Keratinocyte (primary cell): ENCODE results near the gene LHX5. TPM values are rescaled to one million over a fixed set of nuclear protein-coding genes. Genes with fewer than 3 reads are reported as not detected.

ENCODE experiments used
- DNase-seq: peaks from one replicate; pipeline ENCODE4 v3.0.0-alpha.2; 2011; ENCODE audit warnings: low read depth, missing footprints, low spot score
- FAIRE-seq: peaks from 2 replicates; lab custom pipeline; 2011; peaks lifted over from hg19 to GRCh38; lab: Jason Lieb, UNC
- H2AFZ ChIP-seq: 2 replicates; pipeline ENCODE4 v1.6.0; 2012; ENCODE audit warnings: low read length, control low read depth, inconsistent platforms; ENCODE audit not compliant: control insufficient read depth
- H3K27ac ChIP-seq: 2 replicates; pipeline ENCODE4 v1.5.1; 2011; ENCODE audit warnings: low read length; ENCODE audit not compliant: control insufficient read depth, insufficient read depth
- H3K27me3 ChIP-seq: 3 replicates; pipeline ENCODE4 v1.6.0; 2011; ENCODE audit warnings: low read length; ENCODE audit not compliant: control insufficient read depth, insufficient read depth; ENCODE audit errors: extremely low read depth
- H3K36me3 ChIP-seq, 2 experiments: 2 replicates in 1 of 2; 3 replicates in 1 of 2; pipeline ENCODE4 v1.5.1; 2011; ENCODE audit warnings: low read length in 2 of 2, mild to moderate bottlenecking in 1 of 2; ENCODE audit not compliant: control insufficient read depth in 2 of 2, insufficient read depth in 2 of 2; ENCODE audit errors: extremely low read depth in 1 of 2
- H3K4me1 ChIP-seq: 3 replicates; pipeline ENCODE4 v1.5.1; 2011; ENCODE audit warnings: low read length; ENCODE audit not compliant: control insufficient read depth, insufficient read depth; ENCODE audit errors: extremely low read depth
- H3K4me2 ChIP-seq: 3 replicates; pipeline ENCODE4 v1.6.0; 2011; ENCODE audit warnings: low read depth, low read length; ENCODE audit not compliant: control insufficient read depth, insufficient read depth; ENCODE audit errors: extremely low read depth
- H3K4me3 ChIP-seq, 3 experiments: fragments of 200-600 bp in 1 of 3; sonication (generic) in 1 of 3; 2 replicates in 2 of 3; 3 replicates in 1 of 3; pipeline ENCODE4 v1.5.1; 2011 to 2016; ENCODE audit warnings: low read length in 3 of 3, mild to moderate bottlenecking in 3 of 3, control low read depth in 2 of 3, inconsistent platforms in 1 of 3, low read depth in 1 of 3, mixed read lengths in 1 of 3, mixed run types in 1 of 3, moderate library complexity in 1 of 3; ENCODE audit not compliant: control insufficient read depth in 2 of 3, insufficient read depth in 2 of 3; ENCODE audit errors: extremely low read depth in 1 of 3
- H3K79me2 ChIP-seq: 2 replicates; pipeline ENCODE4 v1.6.0; 2012; ENCODE audit warnings: low read length; ENCODE audit not compliant: control insufficient read depth, insufficient read depth
- H3K9ac ChIP-seq: 3 replicates; pipeline ENCODE4 v1.6.0; 2011; ENCODE audit warnings: low read length; ENCODE audit not compliant: control insufficient read depth, insufficient read depth; ENCODE audit errors: extremely low read depth
- H3K9me1 ChIP-seq: 3 replicates; pipeline ENCODE4 v1.6.0; 2011; ENCODE audit warnings: low read length; ENCODE audit not compliant: control insufficient read depth, insufficient read depth; ENCODE audit errors: extremely low read depth
- H3K9me3 ChIP-seq: 2 replicates; pipeline ENCODE4 v1.5.1; 2012; ENCODE audit warnings: low read depth, low read length; ENCODE audit not compliant: control insufficient read depth
- H4K20me1 ChIP-seq: 3 replicates; pipeline ENCODE4 v1.6.0; 2011; ENCODE audit warnings: low read length; ENCODE audit not compliant: control insufficient read depth, insufficient read depth; ENCODE audit errors: extremely low read depth
- CTCF ChIP-seq, 3 experiments: IDR thresholded peaks in 1 of 3; conservative IDR thresholded peaks in 1 of 3; optimal IDR thresholded peaks in 1 of 3; 2 replicates in 2 of 3; 3 replicates in 1 of 3; pipeline versions ENCODE3 to v1.5.1; 2011; ENCODE audit warnings: low read length in 3 of 3, mild to moderate bottlenecking in 3 of 3, moderate library complexity in 2 of 3, control low read depth in 1 of 3, inconsistent platforms in 1 of 3; ENCODE audit not compliant: insufficient read depth in 2 of 3; ENCODE audit errors: extremely low read depth in 1 of 3
- EZH2 ChIP-seq: IDR thresholded peaks from one replicate; pipeline ENCODE4 v1.6.1; 2012; ENCODE audit warnings: inconsistent platforms, mild to moderate bottlenecking, low read length, moderate library complexity
- dilution Hi-C: fragments of 300-500 bp; cut with MboI; formaldehyde crosslinking; loops from one replicate; pipeline ENCODE4 v1.7.0; 2020; ENCODE audit warnings: low sequenced_read_pairs; ENCODE audit not compliant: extremely low pct_ligation_motif_present
- polyA plus RNA-seq, 5 experiments: library from polyadenylated mRNA; depleted of rRNA in 3 of 5; stranded (reverse) in 3 of 5; stranded (forward) in 1 of 5; unstranded in 1 of 5; fragments of >200 nt; gene quantifications; 1 replicate in 1 of 5; 2 replicates in 3 of 5; 3 replicates in 1 of 5; pipeline versions ENCODE4 v1.2.1 to v1.2.3, GENCODE V29; 2011 to 2012; ENCODE audit warnings: missing spikeins in 2 of 5, low read depth in 1 of 5, low replicate concordance in 1 of 5

LHX5 gene
- polyA plus RNA-seq, 1 donor (not counting 4 experiments of a cell fraction or from before 2014, with no cell fraction given) = 0.04 TPM

- dilution Hi-C loops = no loop called here
- Histone ChIP-seq H3K36me3 (no peaks in the 10 kb centered on the region), H3K4me2 (no peak overlapping the region), H3K9me1 (no peaks in the 10 kb centered on the region), H3K79me2 (no peaks in the 10 kb centered on the region), H3K9ac (no peak overlapping the region), H3K27ac (no peak overlapping the region), H3K4me3 (no peak overlapping the region), H3K4me1 (no peaks in the 10 kb centered on the region), H4K20me1 (no peaks in the 10 kb centered on the region), H3K9me3 (no peaks in the 10 kb centered on the region), H2AFZ (no peak overlapping the region), H3K27me3 (no peaks in the 10 kb centered on the region)
- FAIRE-seq (no peak), DNase-seq (no peak)
- no peak for TF ChIP-seq EZH2
- TF ChIP-seq CTCF (optimal IDR thresholded peaks at IDR 0.05 in 1 of 3, IDR thresholded peaks at IDR 0.05 in 1 of 3, conservative IDR thresholded peaks at IDR 0.05 in 1 of 3; ENCODE audit: extremely low read depth in 1 of 3, insufficient read depth in 2 of 3, low read length in 3 of 3) = no peak
These were observed 34.3 kb upstream of the LHX5 start for GRCh38 chr12:113505941-113506340.

- no peak for DNase-seq
- dilution Hi-C loops = no loop called here
- H3K9ac ChIP-seq = no peak overlapping the region
- H4K20me1 ChIP-seq = no peaks in the 10 kb centered on the region
- no peak overlapping the region for H2AFZ ChIP-seq
- TF ChIP-seq EZH2 (no peak), CTCF (optimal IDR thresholded peaks at IDR 0.05 in 1 of 3, IDR thresholded peaks at IDR 0.05 in 1 of 3, conservative IDR thresholded peaks at IDR 0.05 in 1 of 3; ENCODE audit: extremely low read depth in 1 of 3, insufficient read depth in 2 of 3, low read length in 3 of 3) (no peak)
- no peak overlapping the region for H3K4me3 ChIP-seq
- H3K36me3 ChIP-seq = no peaks in the 10 kb centered on the region
- H3K27ac ChIP-seq = no peak overlapping the region
- H3K27me3 ChIP-seq = no peaks in the 10 kb centered on the region
- H3K4me1 ChIP-seq = no peaks in the 10 kb centered on the region
- H3K9me1 ChIP-seq = no peaks in the 10 kb centered on the region
- no peak overlapping the region for H3K4me2 ChIP-seq
- FAIRE-seq = no peak
- H3K9me3 ChIP-seq = no peaks in the 10 kb centered on the region
- H3K79me2 ChIP-seq = no peaks in the 10 kb centered on the region
These were observed 33.2 kb upstream of the LHX5 start for GRCh38 chr12:113504917-113505316.
